Neuronal stem cell (in vitro differentiated cells): ENCODE results near the gene CST6.
"Not testable (repeated sequence)": the region's sequence is repeated elsewhere in the genome, so short reads cannot be mapped to it uniquely, and the experiment has no call there.

Experiments used
- DNase-seq: peaks from one replicate; pipeline ENCODE4 v3.0.0-alpha.2; 2013; ENCODE audit warnings: low spot score
- H2AFZ ChIP-seq: one replicate; pipeline ENCODE4 v1.6.1; 2013; ENCODE audit warnings: mild to moderate bottlenecking, low read length, inconsistent platforms
- H2AK5ac ChIP-seq: 2 replicates; pipeline ENCODE4 v1.6.1; 2013; ENCODE audit warnings: low read depth, mild to moderate bottlenecking, inconsistent platforms, low read length, moderate library complexity, mixed read lengths
- H2BK120ac ChIP-seq: 2 replicates; pipeline ENCODE4 v1.6.1; 2013; ENCODE audit warnings: low read depth, mild to moderate bottlenecking, inconsistent platforms, low read length, moderate library complexity, mixed read lengths
- H2BK12ac ChIP-seq: one replicate; pipeline ENCODE4 v1.6.1; 2013; ENCODE audit warnings: low read length, inconsistent platforms
- H2BK15ac ChIP-seq: 2 replicates; pipeline ENCODE4 v1.6.1; 2013; ENCODE audit warnings: mild to moderate bottlenecking, low read length, inconsistent platforms, mixed read lengths
- H2BK5ac ChIP-seq: one replicate; pipeline ENCODE4 v1.6.1; 2013; ENCODE audit warnings: inconsistent platforms, mild to moderate bottlenecking, low read length, moderate library complexity
- H3K14ac ChIP-seq: one replicate; pipeline ENCODE4 v1.6.1; 2013; ENCODE audit warnings: low read length, inconsistent platforms
- H3K18ac ChIP-seq: 2 replicates; pipeline ENCODE4 v1.6.1; 2013; ENCODE audit warnings: low read length, inconsistent platforms
- H3K23ac ChIP-seq: 2 replicates; pipeline ENCODE4 v1.6.1; 2013; ENCODE audit warnings: low read depth, mild to moderate bottlenecking, mixed read lengths, low read length, inconsistent platforms; ENCODE audit not compliant: poor library complexity
- H3K27ac ChIP-seq: replicated peaks from 3 replicates; pipeline ENCODE4 v1.5.1; 2013; ENCODE audit warnings: low read length, inconsistent platforms
- H3K27me3 ChIP-seq, 3 experiments: 2 replicates each; pipeline ENCODE4 v1.6.1; 2013; ENCODE audit warnings: low read length in 3 of 3, mild to moderate bottlenecking in 2 of 3, inconsistent platforms in 1 of 3, low read depth in 1 of 3, mixed read lengths in 1 of 3, moderate library complexity in 1 of 3; ENCODE audit not compliant: control insufficient read depth in 3 of 3, insufficient read depth in 3 of 3
- H3K36me3 ChIP-seq, 2 donors: replicated peaks in 1 of 2; 2 replicates each; pipeline ENCODE4 v1.6.1; 2013; ENCODE audit warnings: low read length in 2 of 2; ENCODE audit not compliant: control insufficient read depth in 2 of 2, insufficient read depth in 2 of 2
- H3K4ac ChIP-seq: 2 replicates; pipeline ENCODE4 v1.6.1; 2013; ENCODE audit warnings: inconsistent platforms, mild to moderate bottlenecking, low read length, moderate library complexity
- H3K4me1 ChIP-seq, 2 donors: 1 replicate in 1 of 2; 2 replicates in 1 of 2; pipeline ENCODE4 v1.6.1; 2013; ENCODE audit warnings: low read length in 2 of 2, low read depth in 1 of 2; ENCODE audit not compliant: control insufficient read depth in 2 of 2, insufficient read depth in 1 of 2
- H3K4me2 ChIP-seq: one replicate; pipeline ENCODE4 v1.6.1; 2013; ENCODE audit warnings: mild to moderate bottlenecking, low read length, inconsistent platforms; ENCODE audit not compliant: insufficient read depth, poor library complexity, severe bottlenecking
- H3K4me3 ChIP-seq, 2 donors: 2 replicates each; pipeline ENCODE4 v1.5.1; 2013; ENCODE audit warnings: low read length in 2 of 2, mild to moderate bottlenecking in 2 of 2, inconsistent platforms in 1 of 2, moderate library complexity in 1 of 2
- H3K79me1 ChIP-seq: one replicate; pipeline ENCODE4 v1.6.1; 2013; ENCODE audit warnings: low read depth, mild to moderate bottlenecking, inconsistent platforms, low read length, moderate library complexity
- H3K9ac ChIP-seq: one replicate; pipeline ENCODE4 v1.6.1; 2013; ENCODE audit warnings: mild to moderate bottlenecking, low read depth, low read length, inconsistent platforms; ENCODE audit not compliant: poor library complexity
- H3K9me3 ChIP-seq, 2 donors: replicated peaks in 1 of 2; 2 replicates each; pipeline versions ENCODE3 to v1.6.1; 2013; ENCODE audit warnings: low read length in 2 of 2, mild to moderate bottlenecking in 2 of 2, inconsistent platforms in 1 of 2, low read depth in 1 of 2, mixed read lengths in 1 of 2, moderate library complexity in 1 of 2; ENCODE audit not compliant: control insufficient read depth in 2 of 2, insufficient read depth in 1 of 2
- H4K8ac ChIP-seq: one replicate; pipeline ENCODE4 v1.6.1; 2013; ENCODE audit warnings: low read depth, mild to moderate bottlenecking, inconsistent platforms, low read length, moderate library complexity
- H4K91ac ChIP-seq: one replicate; pipeline ENCODE4 v1.6.1; 2013; ENCODE audit warnings: low read length, low read depth, mild to moderate bottlenecking, inconsistent platforms; ENCODE audit not compliant: poor library complexity
- WGBS, 2 donors: extraction: QIAGEN DNeasy Blood & Tissue Kit; methylation state at CpG; one replicate each; pipeline ENCODE4 v1.1.7; 2013; ENCODE audit warnings: missing lambda C conversion rate in 2 of 2, mixed read lengths in 1 of 2; ENCODE audit not compliant: insufficient read length in 2 of 2, insufficient replicate concordance in 1 of 2; ENCODE audit errors: extremely low coverage in 2 of 2; 5-methylcytosine and 5-hydroxymethylcytosine counted together

Gene CST6

DNA sequence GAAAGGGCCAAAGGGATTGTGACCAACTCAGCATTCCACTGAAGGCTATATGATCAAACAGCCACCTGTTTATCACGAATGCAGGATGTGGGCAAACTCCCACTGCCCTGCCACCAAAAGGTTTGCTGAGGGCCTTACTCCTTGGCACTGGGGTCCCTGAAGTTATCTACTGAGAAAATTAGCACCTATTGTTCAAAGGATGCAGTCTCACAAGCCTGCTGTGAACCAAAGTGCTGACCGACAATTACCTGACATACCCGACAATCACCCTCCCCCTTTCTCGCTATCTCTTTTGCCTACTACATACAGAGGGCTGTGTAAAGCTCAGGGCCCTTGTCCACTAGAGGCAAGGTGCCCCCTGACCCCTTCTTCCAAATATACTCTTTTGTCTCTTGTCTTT, 1.8 kb upstream of the CST6 start:
- WGBS, 2 donors: no CpG with 5 or more reads among the region's 4 CpGs
- not testable (repeated sequence) for H3K14ac ChIP-seq, H2BK12ac ChIP-seq, H3K23ac ChIP-seq, H2BK15ac ChIP-seq, H3K79me1 ChIP-seq, H4K91ac ChIP-seq, H3K18ac ChIP-seq, H2BK5ac ChIP-seq, H2AK5ac ChIP-seq, DNase-seq, H2AFZ ChIP-seq, H3K9me3 ChIP-seq, H3K4ac ChIP-seq, H3K9ac ChIP-seq, H3K4me2 ChIP-seq, H4K8ac ChIP-seq, H3K27ac ChIP-seq, H3K4me1 ChIP-seq, H2BK120ac ChIP-seq, H3K4me3 ChIP-seq
- Histone ChIP-seq H3K27me3 (peaks cover 0 to 48% (median 20%) of the 10 kb centered on the region in 3 experiments), H3K36me3 (peaks cover 5 to 11% of the 10 kb centered on the region in 2 donors)

DNA sequence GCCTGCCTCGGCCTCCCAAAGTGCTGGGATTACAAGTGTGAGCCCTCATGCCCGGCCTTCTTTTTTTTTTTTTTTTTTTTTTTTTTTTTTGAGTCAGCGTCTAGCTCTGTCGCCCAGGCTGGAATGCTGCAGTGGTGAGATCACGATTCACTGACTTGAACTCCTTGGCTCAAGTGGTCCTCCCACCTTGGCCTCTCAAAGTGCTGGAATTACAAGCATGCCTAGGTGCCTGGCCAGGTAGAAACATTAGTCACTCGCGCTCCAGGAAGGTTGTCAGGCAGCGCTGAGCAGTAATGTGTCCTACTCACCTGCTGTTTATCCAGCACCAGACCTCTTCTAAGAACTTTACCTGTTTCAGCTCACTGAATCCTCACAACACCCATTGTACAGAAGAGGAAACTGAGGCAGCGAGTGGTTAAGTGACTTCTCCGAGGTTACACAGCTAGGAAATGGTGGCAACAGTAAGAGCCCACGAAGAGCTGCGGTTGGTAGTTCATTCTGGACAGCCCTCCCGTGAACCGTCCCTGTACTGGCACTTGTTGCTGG, 496 bp upstream of the CST6 start:
- peak overlapping the region in 1 of 2 donors; percentile 18 for H3K4me3 ChIP-seq
- H3K9me3 ChIP-seq: peaks cover 0 to 2% of the 10 kb centered on the region in 2 donors
- DNase-seq: no peak
- peak overlapping the region; percentile 63 for H2AFZ ChIP-seq
- H3K4me1 ChIP-seq: peaks cover 5 to 7% of the 10 kb centered on the region in 2 donors
- no peak overlapping the region for H2BK5ac ChIP-seq
- no peak overlapping the region for H3K4ac ChIP-seq
- peak overlapping the region; percentile 12 for H3K14ac ChIP-seq
- peak overlapping the region; percentile 83 for H3K18ac ChIP-seq
- no peak overlapping the region for H2BK12ac ChIP-seq
- H4K91ac ChIP-seq: no peak overlapping the region
- peaks cover 0 to 60% (median 20%) of the 10 kb centered on the region in 3 experiments for H3K27me3 ChIP-seq
- peak overlapping the region; percentile 49 for H3K23ac ChIP-seq
- H3K36me3 ChIP-seq: peaks cover 0 to 2% of the 10 kb centered on the region in 2 donors
- no CpG with 5 or more reads among the region's 14 CpGs for WGBS, 2 donors
- H3K27ac ChIP-seq: no peak overlapping the region
- peak overlapping the region; percentile 0 for H3K4me2 ChIP-seq
- H2AK5ac ChIP-seq: no peak overlapping the region
- H4K8ac ChIP-seq: no peak overlapping the region
- H3K79me1 ChIP-seq: no peaks in the 10 kb centered on the region
- no peak overlapping the region for H2BK120ac ChIP-seq
- peak overlapping the region; percentile 75 for H3K9ac ChIP-seq
- H2BK15ac ChIP-seq: peak overlapping the region; percentile 71

DNA sequence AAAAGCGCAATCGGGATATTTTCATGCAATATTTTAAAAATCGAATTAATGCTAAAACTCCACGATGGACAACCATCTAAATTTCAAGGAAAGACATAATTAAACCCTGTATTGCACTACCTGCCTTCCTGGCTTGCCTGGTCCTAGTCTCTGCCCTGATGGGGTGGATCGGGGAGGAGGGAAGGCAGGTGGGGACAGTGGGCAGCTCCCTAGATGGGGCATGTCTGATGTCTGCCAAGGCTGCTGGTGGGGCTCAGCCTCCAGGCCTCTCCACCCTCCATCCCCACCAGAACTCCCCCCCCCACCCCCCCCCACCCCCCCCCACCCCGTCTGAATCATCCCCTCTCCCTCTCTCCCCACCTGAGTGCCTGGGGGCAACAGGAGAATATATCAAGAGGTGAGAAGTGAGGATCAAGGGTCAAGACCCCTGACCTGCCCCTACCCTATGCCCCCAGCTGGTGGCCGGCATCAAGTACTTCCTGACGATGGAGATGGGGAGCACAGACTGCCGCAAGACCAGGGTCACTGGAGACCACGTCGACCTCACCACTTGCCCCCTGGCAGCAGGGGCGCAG, 650 bp downstream of the CST6 start:
- Histone ChIP-seq H3K27me3 (peaks cover 0 to 65% (median 20%) of the 10 kb centered on the region in 3 experiments), H2BK15ac (no peak overlapping the region)
- DNase-seq: no peak

DNA sequence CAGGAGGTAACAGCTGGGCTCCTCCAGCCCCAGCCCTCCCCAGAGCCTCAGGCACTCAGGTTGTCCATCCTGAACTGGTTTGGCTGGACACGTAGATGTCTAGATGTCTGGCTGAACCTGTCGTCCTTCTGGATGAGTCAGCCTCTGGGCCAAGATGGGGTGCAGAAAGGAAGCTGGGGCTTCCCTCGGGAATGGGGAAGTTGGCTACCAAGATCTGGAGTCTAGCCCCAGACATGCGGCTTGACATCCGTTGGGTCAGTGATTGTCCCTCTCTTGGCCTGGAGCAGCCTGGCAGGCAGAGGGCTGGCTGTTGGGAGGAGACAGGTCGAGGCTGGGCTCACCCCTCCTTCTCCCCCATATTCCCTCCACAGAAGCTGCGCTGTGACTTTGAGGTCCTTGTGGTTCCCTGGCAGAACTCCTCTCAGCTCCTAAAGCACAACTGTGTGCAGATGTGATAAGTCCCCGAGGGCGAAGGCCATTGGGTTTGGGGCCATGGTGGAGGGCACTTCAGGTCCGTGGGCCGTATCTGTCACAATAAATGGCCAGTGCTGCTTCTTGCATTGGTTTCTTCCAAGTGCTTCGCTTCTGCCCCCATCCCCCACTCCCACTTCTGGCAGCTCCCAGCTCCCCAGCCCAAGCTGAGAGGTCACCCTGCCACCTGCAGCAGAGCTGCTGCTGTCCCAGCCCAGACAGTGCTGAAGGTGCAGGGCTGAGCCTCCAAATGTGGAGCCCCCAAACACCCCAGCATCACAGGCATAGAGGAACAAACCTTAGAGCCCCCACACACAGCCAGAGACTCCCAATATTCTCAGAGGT, 1.3 kb downstream of the CST6 start:
- H3K27me3 ChIP-seq: peaks cover 0 to 68% (median 20%) of the 10 kb centered on the region in 3 experiments
- no peak overlapping the region for H2BK120ac ChIP-seq
- no peak overlapping the region for H3K18ac ChIP-seq
- H3K4ac ChIP-seq: no peak overlapping the region
- H4K91ac ChIP-seq: no peak overlapping the region
- no peak overlapping the region for H3K27ac ChIP-seq
- H2BK12ac ChIP-seq: no peak overlapping the region
- no peaks in the 10 kb centered on the region for H3K36me3 ChIP-seq
- H3K14ac ChIP-seq: no peak overlapping the region
- no peak overlapping the region for H2AFZ ChIP-seq
- peaks cover 0 to 2% of the 10 kb centered on the region in 2 donors for H3K9me3 ChIP-seq
- no peak for DNase-seq
- H3K4me3 ChIP-seq: peak overlapping the region in 1 of 2 donors; percentile 65
- H3K4me1 ChIP-seq: peaks cover 4 to 5% of the 10 kb centered on the region in 2 donors
- no peak overlapping the region for H2AK5ac ChIP-seq
- H3K4me2 ChIP-seq: no peak overlapping the region
- WGBS, 2 donors: no CpG with 5 or more reads among the region's 12 CpGs
- H3K79me1 ChIP-seq: no peaks in the 10 kb centered on the region
- no peak overlapping the region for H2BK5ac ChIP-seq
- no peak overlapping the region for H4K8ac ChIP-seq
- H2BK15ac ChIP-seq: no peak overlapping the region
- no peak overlapping the region for H3K23ac ChIP-seq
- no peak overlapping the region for H3K9ac ChIP-seq

More for the DNA sequence above, 650 bp downstream of the CST6 start:
- Histone ChIP-seq H3K4ac (no peak overlapping the region), H3K4me3 (peak overlapping the region in 1 of 2 donors; percentile 65), H3K4me1 (peaks cover 2 to 5% of the 10 kb centered on the region in 2 donors), H2AFZ (no peak overlapping the region), H4K91ac (no peak overlapping the region), H3K4me2 (no peak overlapping the region), H3K9me3 (peaks cover 0 to 2% of the 10 kb centered on the region in 2 donors), H3K36me3 (no peaks in the 10 kb centered on the region), H3K79me1 (no peaks in the 10 kb centered on the region), H3K27ac (no peak overlapping the region), H4K8ac (no peak overlapping the region), H2BK12ac (no peak overlapping the region), H2BK5ac (peak overlapping the region; percentile 32), H3K18ac (no peak overlapping the region), H3K23ac (peak overlapping the region; percentile 49), H3K9ac (peak overlapping the region; percentile 9), H3K14ac (no peak overlapping the region), H2BK120ac (no peak overlapping the region), H2AK5ac (no peak overlapping the region)
- WGBS, 2 donors: no CpG with 5 or more reads among the region's 12 CpGs
